ENCODE results near the gene ACSS1. TPM values are rescaled to one million over a fixed set of nuclear protein-coding genes. Genes with fewer than 3 reads are reported as not detected.

ACSS1 gene
- total RNA-seq, 1 donor from 2014 or later = 19.5 TPM

DNA sequence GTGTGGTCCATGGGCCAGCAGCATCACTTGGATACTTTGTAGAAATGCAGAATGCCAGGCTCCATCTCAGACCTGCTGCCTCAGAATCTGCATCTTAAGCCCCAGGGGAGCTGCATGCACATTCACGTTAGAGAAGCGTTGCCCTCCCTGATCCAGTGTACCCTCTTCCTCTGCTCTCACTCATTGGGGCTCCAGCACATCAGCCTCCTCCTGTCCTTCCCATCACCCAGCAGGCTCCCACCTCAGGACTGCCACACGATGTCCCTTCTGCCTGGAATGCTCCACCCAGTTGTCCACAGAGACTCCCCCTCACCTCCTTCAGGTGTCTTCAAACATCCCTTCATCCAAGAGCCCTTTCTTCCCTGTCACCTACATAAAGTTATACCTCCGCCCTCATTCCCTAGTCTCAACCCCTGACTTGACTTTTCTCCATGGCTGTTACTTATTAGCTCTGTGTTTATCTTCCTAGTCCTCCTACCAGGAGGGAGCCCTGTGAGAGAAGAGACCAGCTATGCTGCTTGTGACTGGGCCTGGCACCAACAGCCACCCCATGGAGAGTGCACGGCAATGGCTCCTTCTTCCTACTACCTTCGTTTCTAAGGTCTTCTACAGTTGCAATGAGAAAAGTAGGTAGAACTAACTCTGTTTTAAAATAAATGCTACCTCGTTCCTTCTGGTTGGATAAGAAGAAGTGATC lies 3.3 kb upstream of the ACSS1 start:
- peak in 1 of 2 donors; percentile 58 for DNase-seq (ENCODE audit: low spot score in 2 of 2)
- intact Hi-C loops (cut with DNase I) = no loop called here

DNA sequence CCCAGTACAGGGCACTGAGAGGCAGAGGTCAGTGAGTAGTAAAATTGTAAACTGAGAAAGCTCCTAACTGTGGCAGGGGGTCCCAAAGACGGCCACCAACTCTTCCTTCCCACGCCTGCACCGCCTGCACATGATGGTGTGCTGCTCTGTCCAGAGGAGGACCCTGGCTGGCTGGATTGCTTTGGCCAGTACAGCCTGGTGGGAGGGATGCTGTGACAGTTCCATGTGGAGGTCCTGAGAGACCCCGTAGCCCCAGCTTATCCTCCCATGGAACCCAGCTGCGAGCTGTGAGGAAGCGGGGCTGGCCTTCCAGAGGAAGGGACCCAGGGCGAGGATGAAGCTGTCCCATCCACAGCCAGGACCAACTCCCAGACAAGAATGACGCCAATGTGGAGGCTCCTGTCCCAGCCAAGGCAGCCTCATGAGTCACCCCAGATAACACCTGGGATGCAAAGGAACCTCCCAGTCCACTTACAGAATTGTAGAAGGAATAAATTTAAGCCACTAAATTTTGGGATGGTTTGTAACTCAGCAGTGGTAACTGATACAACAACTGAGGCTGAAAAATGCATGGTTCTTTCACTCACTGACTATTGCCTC lies 2.0 kb upstream of the ACSS1 start:
- DNase-seq (ENCODE audit: low spot score in 2 of 2) = peak in 1 of 2 donors; percentile 56
- no peak overlapping the region for H3K27ac ChIP-seq
- no peaks in the 10 kb centered on the region for H3K27me3 ChIP-seq
- TF ChIP-seq, protein P1, sequence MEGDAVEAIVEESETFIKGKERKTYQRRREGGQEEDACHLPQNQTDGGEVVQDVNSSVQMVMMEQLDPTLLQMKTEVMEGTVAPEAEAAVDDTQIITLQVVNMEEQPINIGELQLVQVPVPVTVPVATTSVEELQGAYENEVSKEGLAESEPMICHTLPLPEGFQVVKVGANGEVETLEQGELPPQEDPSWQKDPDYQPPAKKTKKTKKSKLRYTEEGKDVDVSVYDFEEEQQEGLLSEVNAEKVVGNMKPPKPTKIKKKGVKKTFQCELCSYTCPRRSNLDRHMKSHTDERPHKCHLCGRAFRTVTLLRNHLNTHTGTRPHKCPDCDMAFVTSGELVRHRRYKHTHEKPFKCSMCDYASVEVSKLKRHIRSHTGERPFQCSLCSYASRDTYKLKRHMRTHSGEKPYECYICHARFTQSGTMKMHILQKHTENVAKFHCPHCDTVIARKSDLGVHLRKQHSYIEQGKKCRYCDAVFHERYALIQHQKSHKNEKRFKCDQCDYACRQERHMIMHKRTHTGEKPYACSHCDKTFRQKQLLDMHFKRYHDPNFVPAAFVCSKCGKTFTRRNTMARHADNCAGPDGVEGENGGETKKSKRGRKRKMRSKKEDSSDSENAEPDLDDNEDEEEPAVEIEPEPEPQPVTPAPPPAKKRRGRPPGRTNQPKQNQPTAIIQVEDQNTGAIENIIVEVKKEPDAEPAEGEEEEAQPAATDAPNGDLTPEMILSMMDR (IDR thresholded peaks at IDR 0.05) = no peak
- no peak overlapping the region for H3K4me3 ChIP-seq
- no peaks in the 10 kb centered on the region for H3K9me3 ChIP-seq
- peaks cover 14 to 22% of the 10 kb centered on the region in 2 donors for H3K4me1 ChIP-seq
- H3K36me3 ChIP-seq = no peaks in the 10 kb centered on the region
- intact Hi-C loops (cut with DNase I) = loop anchor here (5.0 to 10.0 kb wide), 9 partner anchors 187 to 1905 kb away; partner anchors contain the start of genes ABHD12, NANP, NXT1 and PYGB

More for the DNA sequence above, 3.3 kb upstream of the ACSS1 start:
- H3K36me3 ChIP-seq = no peaks in the 10 kb centered on the region
- TF ChIP-seq, protein P1 (IDR thresholded peaks at IDR 0.05) = no peak
- H3K27me3 ChIP-seq = no peaks in the 10 kb centered on the region
- H3K9me3 ChIP-seq = no peaks in the 10 kb centered on the region
- H3K27ac ChIP-seq = no peak overlapping the region
- peaks cover 9% of the 10 kb centered on the region in 2 donors for H3K4me1 ChIP-seq
- H3K4me3 ChIP-seq = no peak overlapping the region

DNA sequence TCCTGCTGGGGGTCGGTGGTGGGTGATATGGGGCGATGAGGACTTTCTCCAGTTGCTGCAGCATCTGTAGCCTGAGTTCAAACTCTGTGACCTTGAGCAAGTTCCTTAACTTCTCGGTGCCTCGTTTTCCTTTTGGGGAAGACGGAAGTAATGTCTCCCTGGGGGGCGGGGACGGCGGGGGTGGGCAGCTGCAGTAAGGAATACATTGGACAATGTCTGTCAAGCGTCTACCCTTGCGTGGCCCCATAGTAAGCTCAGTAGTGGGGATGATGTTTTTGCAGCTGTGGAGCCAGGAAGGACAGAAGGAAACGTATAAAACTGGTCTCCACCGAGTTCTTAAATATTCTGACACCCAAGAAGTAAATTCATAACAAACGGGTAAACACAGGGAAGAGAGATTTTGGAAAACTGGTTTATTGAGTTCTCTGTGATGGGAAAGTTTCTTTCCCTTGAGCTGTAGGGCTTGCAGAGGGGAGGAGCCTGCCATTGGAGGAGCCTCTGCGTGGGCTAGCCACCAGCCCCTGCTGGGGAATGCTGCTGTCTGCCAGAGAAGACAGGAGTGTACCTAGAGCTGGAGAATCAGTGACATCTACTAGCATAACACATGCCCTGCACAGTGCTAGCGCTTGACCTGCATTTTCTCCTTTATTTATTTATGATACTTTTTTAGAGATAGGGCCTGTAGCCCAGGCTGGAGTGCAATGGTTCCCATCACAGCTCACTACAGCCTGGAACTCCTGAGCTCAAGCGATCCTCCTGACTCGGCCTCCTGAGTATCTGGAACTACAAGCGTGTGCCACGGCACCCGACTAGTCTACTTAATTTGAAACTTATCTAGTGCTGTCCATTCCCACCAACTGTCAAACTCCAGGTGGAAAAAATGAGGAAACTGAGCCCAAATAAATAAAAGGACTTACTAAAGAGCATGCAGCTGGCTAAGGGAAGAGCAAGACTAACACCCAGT lies 1.2 kb upstream of the ACSS1 start:
- Histone ChIP-seq H3K9me3 (no peaks in the 10 kb centered on the region), H3K36me3 (no peaks in the 10 kb centered on the region), H3K27ac (peak overlapping the region; percentile 92 to 96), H3K4me1 (peaks cover 22 to 30% of the 10 kb centered on the region in 2 donors), H3K27me3 (no peaks in the 10 kb centered on the region), H3K4me3 (peak overlapping the region; percentile 90 to 91)
- TF ChIP-seq, protein P1 (IDR thresholded peaks at IDR 0.05) = no peak
- intact Hi-C loops (cut with DNase I) = loop anchor here (5.0 to 10.0 kb wide), 9 partner anchors 188 to 1904 kb away; partner anchors contain the start of genes ABHD12, NANP, NXT1 and PYGB
- peak in 1 of 2 donors; percentile 63 for DNase-seq (ENCODE audit: low spot score in 2 of 2)

DNA sequence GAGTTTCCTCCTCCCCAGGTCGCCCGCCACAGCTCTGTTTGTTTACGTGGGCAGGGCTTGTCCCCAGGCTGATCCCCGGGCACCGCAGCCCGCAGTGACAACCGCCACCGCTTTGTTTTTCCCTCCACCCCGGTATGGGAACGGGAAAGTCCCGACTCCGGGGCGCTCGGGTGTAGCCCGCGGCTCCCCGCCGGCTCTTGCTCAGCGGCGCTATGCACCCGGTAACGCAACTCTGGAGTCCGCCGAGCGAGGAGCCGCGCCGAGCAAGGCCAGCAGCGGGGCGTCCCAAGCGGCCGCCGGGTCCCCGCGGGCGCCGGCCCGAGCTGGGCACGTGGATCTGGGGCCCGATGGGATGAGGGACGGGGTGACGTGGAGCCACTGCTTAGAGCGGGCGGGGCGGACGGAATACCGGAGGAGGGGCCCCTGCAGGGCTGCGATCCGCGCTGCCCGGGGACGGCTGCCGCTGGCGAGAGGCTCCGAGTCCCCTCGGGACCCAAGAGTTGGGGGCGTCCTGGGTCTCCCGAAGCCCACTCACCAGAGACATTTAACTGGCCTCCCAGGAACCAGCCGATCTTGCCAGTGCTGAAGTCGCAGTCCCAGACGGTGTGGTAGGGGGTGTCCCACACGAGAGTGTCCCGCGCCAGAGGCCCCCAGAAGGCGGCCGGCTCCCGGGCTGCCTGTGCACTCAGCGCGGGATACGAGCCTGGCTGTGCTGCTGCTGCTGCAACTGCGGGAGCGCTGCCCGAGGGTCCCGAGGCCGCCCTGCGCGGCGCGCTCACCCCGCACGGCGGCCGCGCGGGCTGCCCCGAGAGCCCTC lies 497 bp downstream of the ACSS1 start:
- DNase-seq (ENCODE audit: low spot score in 2 of 2) = peak in 1 of 2 donors; percentile 85
- peak overlapping the region; percentile 92 to 96 for H3K27ac ChIP-seq
- H3K4me3 ChIP-seq = peak overlapping the region; percentile 90 to 91
- TF ChIP-seq, protein P1 (IDR thresholded peaks at IDR 0.05) = no peak
- no peaks in the 10 kb centered on the region for H3K36me3 ChIP-seq
- no peaks in the 10 kb centered on the region for H3K9me3 ChIP-seq
- no peaks in the 10 kb centered on the region for H3K27me3 ChIP-seq
- intact Hi-C loops (cut with DNase I) = loop anchor here (5.0 to 10.0 kb wide), 9 partner anchors 190 to 1903 kb away; partner anchors contain the start of genes ABHD12, NANP, NXT1 and PYGB
- H3K4me1 ChIP-seq = peaks cover 35 to 47% of the 10 kb centered on the region in 2 donors

Measured in ascending aorta (tissue), 2 donors.